Measurements from ENCODE around the gene SLC30A4.
A peak's percentile ranks its signal among the peaks of the same experiment; 100 is the strongest.

SLC30A4 gene

GRCh38 chr15:45451265-45451664, 71.3 kb downstream of the SLC30A4 start:
- no peak for DNase-seq

- DNase-seq, result no peak
Observed at GRCh38 chr15:45449916-45450867, 72.4 kb downstream of the SLC30A4 start.

- DNase-seq, result no peak
Observed at GRCh38 chr15:45449395-45449794, 73.2 kb downstream of the SLC30A4 start.

- no peak for DNase-seq
Observed at GRCh38 chr15:45448066-45448915, 74.3 kb downstream of the SLC30A4 start.

- DNase-seq, result no peak
Observed at GRCh38 chr15:45443645-45444044, 78.9 kb downstream of the SLC30A4 start.

- no peak for DNase-seq
Observed at GRCh38 chr15:45442507-45443135, 79.9 kb downstream of the SLC30A4 start.

GRCh38 chr15:45441686-45442085, 80.9 kb downstream of the SLC30A4 start:
- DNase-seq, result no peak

- no peak for DNase-seq
Observed at GRCh38 chr15:45441036-45441435, 81.5 kb downstream of the SLC30A4 start.

- no peak for DNase-seq
Observed at GRCh38 chr15:45439521-45440260, 82.9 kb downstream of the SLC30A4 start.

GRCh38 chr15:45435124-45435903, 87.2 kb downstream of the SLC30A4 start:
- DNase-seq, result no peak

- no peak for DNase-seq
Observed at GRCh38 chr15:45434078-45434567, 88.4 kb downstream of the SLC30A4 start.

- no peak for DNase-seq
Observed at GRCh38 chr15:45431511-45431910, 91.0 kb downstream of the SLC30A4 start.

GRCh38 chr15:45429941-45430792, 92.4 kb downstream of the SLC30A4 start:
- DNase-seq, result peak; percentile 74

All from right kidney (tissue), 1 donor.